Adrenal gland (tissue), 12 donors: ENCODE results near the gene KIFBP. TPM values are rescaled to one million over a fixed set of nuclear protein-coding genes. Genes with fewer than 3 reads are reported as not detected.
A peak's percentile ranks its signal among the peaks of the same experiment; 100 is the strongest.
"Not testable (repeated sequence)": the region's sequence is repeated elsewhere in the genome, so short reads cannot be mapped to it uniquely, and the experiment has no call there.

ENCODE experiments used
- DNase-seq, 7 donors: peaks; one replicate each; pipeline ENCODE4 v3.0.0-alpha.2; 2019 to 2020
- H3K27ac ChIP-seq, 5 donors: fragments of 200-600 bp; sonication (generic) in 4 of 5; 1 replicate in 3 of 5; 2 replicates in 2 of 5; pipeline versions ENCODE4 v1.5.1 to v1.8.0; 2016 to 2020; ENCODE audit warnings: mild to moderate bottlenecking in 1 of 5
- H3K27me3 ChIP-seq: fragments of 200-600 bp; 2 replicates; pipeline ENCODE4 v1.8.0; 2021
- H3K36me3 ChIP-seq, 2 donors: fragments of 200-600 bp; replicated peaks in 1 of 2; 1 replicate in 1 of 2; 2 replicates in 1 of 2; pipeline versions ENCODE4 v1.5.1 to v1.8.0; 2018 to 2022
- H3K4me1 ChIP-seq, 2 donors: fragments of 200-600 bp; replicated peaks in 1 of 2; 1 replicate in 1 of 2; 2 replicates in 1 of 2; pipeline versions ENCODE4 v1.5.1 to v1.8.0; 2018 to 2021
- H3K4me3 ChIP-seq, 4 donors: fragments of 200-600 bp; sonication (generic) in 3 of 4; one replicate each; pipeline ENCODE4 v1.5.1; 2016 to 2018
- H3K9me3 ChIP-seq, 3 donors: fragments of 200-600 bp; sonication (generic) in 1 of 3; replicated peaks in 1 of 3; 1 replicate in 2 of 3; 2 replicates in 1 of 3; pipeline versions ENCODE4 v1.5.1 to v1.8.0; 2016 to 2021
- POLR2A ChIP-seq, 2 donors: fragments of 450-650 bp; IDR thresholded peaks; one replicate each; pipeline ENCODE4 v1.6.1; 2017; ENCODE audit warnings: antibody characterized with exemption in 2 of 2, mild to moderate bottlenecking in 2 of 2, moderate library complexity in 1 of 2
- WGBS, 4 donors: extraction: QIAGEN DNeasy Blood & Tissue Kit in 2 of 4; methylation state at CpG; one replicate each; pipeline versions ENCODE4 v1.1.5 to v1.1.7; 2013 to 2017; 5-methylcytosine and 5-hydroxymethylcytosine counted together
- intact Hi-C, 2 donors: fragments of 100-400 bp; cut with DNase I; formaldehyde crosslinking; loops; one replicate each; pipeline versions ENCODE4 v1.14.1 to v1.15.0; 2022 to 2023
- polyA plus RNA-seq, 3 donors: library from polyadenylated mRNA; stranded (reverse); fragments of 200-250 nt in 2 of 3; fragments of 350-450 nt in 1 of 3; fragmentation: Illumina TruSeq in 1 of 3; extraction: RNeasy Lipid Tissue Mini Kit (QIAGEN cat#74804) in 1 of 3; gene quantifications; one replicate each; pipeline ENCODE4 v1.2.3, GENCODE V29; 2013 to 2014
- total RNA-seq, 9 donors: library from RNA; depleted of rRNA in 4 of 9; stranded (reverse); fragments of >200 nt in 4 of 9; fragments of 120-200 nt in 1 of 9; fragmentation: NEBNext Ultra II Directional in 1 of 9; extraction: Animal tissue kit (Norgen Biotek cat#: 25700) in 1 of 9; gene quantifications; one replicate each; pipeline versions ENCODE4 v1.1.0 to v1.2.4, GENCODE V29; 2013 to 2023
- TF ChIP-seq, protein P1 (sequence below), 6 experiments: fragments of 450-650 bp in 4 of 6; fragments of 200-600 bp in 2 of 6; sonication (generic) in 1 of 6; IDR thresholded peaks; 1 replicate in 5 of 6; 2 replicates in 1 of 6; pipeline versions ENCODE4 v1.5.1 to v1.8.0; 2016 to 2021; ENCODE audit warnings: antibody characterized with exemption in 6 of 6, mild to moderate bottlenecking in 2 of 6, moderate library complexity in 1 of 6
- donor health status: healthy with polysubstance abuse.
- donor health status: Bipolar disorder and iron deficiency.
- donor health status: DM: yes; HTN: yes; CAD: no.
- donor health status: DM: no; HTN: no; CAD: no.
- donor health status: DM: no; HTN: no; CAD: no.
- donor health status: DM: yes; HTN: yes; CAD: no.

Gene KIFBP
- total and polyA plus RNA-seq, 12 donors: 15.1 to 76.2 (median 41.0) TPM

- intact Hi-C loops: loop anchor here in 1 of 2 donors (10.0 kb wide), 1 partner anchor 229 kb away; no protein-coding TSS in a partner anchor
- H3K27ac ChIP-seq: no peak overlapping the region
- H3K36me3 ChIP-seq: peaks cover 0 to 99% of the 10 kb centered on the region in 2 donors
- no peak overlapping the region for H3K4me3 ChIP-seq
- 72 to 85% (median 78%) methylated on average over 5 of the region's 5 CpGs for WGBS, 4 donors
- no peak for TF ChIP-seq POLR2A (IDR thresholded peaks at IDR 0.05)
- TF ChIP-seq, protein P1, sequence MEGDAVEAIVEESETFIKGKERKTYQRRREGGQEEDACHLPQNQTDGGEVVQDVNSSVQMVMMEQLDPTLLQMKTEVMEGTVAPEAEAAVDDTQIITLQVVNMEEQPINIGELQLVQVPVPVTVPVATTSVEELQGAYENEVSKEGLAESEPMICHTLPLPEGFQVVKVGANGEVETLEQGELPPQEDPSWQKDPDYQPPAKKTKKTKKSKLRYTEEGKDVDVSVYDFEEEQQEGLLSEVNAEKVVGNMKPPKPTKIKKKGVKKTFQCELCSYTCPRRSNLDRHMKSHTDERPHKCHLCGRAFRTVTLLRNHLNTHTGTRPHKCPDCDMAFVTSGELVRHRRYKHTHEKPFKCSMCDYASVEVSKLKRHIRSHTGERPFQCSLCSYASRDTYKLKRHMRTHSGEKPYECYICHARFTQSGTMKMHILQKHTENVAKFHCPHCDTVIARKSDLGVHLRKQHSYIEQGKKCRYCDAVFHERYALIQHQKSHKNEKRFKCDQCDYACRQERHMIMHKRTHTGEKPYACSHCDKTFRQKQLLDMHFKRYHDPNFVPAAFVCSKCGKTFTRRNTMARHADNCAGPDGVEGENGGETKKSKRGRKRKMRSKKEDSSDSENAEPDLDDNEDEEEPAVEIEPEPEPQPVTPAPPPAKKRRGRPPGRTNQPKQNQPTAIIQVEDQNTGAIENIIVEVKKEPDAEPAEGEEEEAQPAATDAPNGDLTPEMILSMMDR (IDR thresholded peaks at IDR 0.05): no peak
- H3K27me3 ChIP-seq: no peaks in the 10 kb centered on the region
- DNase-seq: no peak
- H3K4me1 ChIP-seq: no peaks in the 10 kb centered on the region
- no peaks in the 10 kb centered on the region for H3K9me3 ChIP-seq
These were observed 14.6 kb upstream of the KIFBP start for GRCh38 chr10:68973975-68974374.

DNA sequence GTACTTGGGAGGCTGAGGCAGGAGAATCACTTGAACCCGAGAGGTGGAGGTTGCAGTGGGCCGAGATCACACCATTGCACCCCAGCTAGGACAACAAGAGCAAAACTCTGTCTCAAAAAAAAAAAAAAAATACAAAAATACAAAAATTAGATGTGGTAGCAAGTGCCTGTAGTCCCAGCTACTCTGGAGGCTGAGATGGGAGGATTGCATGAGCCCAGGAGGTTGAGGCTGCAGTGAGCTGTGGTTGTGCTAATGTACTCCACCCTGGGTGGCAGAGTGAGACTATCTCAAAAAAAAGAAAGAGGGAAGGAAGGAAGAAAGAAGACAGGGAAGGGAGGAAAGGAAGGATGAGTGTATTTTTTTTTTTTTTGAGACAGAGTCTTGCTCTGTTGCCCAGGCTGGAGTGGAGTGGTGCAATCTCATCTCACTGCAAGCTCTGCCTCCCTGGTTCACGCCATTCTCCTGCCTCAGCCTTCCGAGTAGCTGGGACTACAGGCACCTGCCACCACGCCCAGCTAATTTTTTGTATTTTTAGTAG lies 12.6 kb upstream of the KIFBP start:
- H3K36me3 ChIP-seq: peaks cover 0 to 96% of the 10 kb centered on the region in 2 donors
- intact Hi-C loops: loop anchor here in 1 of 2 donors (10.0 kb wide), 1 partner anchor 231 kb away; no protein-coding TSS in a partner anchor

DNA sequence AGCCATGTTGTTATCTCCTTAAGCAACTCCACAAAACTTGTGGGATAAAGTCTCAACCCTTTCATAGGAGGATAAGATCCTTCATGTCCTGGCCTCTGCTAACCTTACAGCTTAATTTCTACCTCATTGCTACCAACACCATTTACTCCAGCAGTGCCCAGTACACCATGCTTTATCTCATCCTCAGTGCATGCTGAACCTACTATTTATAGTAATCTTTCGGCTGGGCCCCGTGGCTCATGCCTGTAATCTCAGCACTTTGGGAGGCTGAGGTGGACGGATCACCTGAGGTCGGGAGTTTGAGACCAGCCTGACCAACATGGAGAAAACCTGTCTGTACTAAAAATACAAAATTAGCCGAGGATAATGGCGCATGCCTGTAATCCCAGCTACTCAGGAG lies 8.9 kb upstream of the KIFBP start:
- H3K36me3 ChIP-seq: peaks cover 0 to 77% of the 10 kb centered on the region in 2 donors

More for the DNA sequence above, 12.6 kb upstream of the KIFBP start:
- 90 to 98% (median 92%) methylated on average over 5 of the region's 5 CpGs for whole genome bisulfite sequencing, 4 donors
- not testable (repeated sequence) for H3K27ac ChIP-seq, H3K9me3 ChIP-seq, H3K27me3 ChIP-seq, H3K4me1 ChIP-seq, DNase-seq, H3K4me3 ChIP-seq

DNA sequence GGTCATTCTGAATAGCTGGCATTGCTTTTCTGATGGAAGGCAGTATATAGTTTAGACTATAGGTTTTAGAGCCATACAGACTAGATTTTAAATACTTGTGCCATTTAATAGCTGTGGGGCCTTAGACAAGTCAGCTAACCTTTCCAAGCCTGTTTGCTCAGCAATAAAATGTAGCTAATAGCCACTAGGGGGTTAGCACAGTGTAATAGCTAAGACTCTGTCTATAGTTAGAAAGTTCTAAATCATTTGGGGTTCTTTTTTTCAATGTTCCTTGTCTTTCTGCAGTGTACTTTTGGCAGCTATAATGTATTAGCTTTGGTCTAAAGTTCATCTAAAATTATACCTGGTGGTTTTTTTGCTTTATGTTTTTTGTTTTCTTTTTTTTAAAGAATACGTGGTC lies 7.5 kb upstream of the KIFBP start:
- DNase-seq: no peak
- TF ChIP-seq, protein P1 (IDR thresholded peaks at IDR 0.05): peak in 4 of 6 experiments; percentile 10 to 21 (median 11)
- no peak for TF ChIP-seq POLR2A (IDR thresholded peaks at IDR 0.05)
- intact Hi-C loops: no loop called here
- 85 to 100% (median 91%) methylated on average over 1 of the region's 1 CpG for WGBS, 4 donors
- Histone ChIP-seq H3K27ac (no peak overlapping the region), H3K27me3 (no peaks in the 10 kb centered on the region), H3K4me3 (no peak overlapping the region), H3K4me1 (peaks cover 0 to 11% of the 10 kb centered on the region in 2 donors), H3K9me3 (no peaks in the 10 kb centered on the region), H3K36me3 (peaks cover 0 to 70% of the 10 kb centered on the region in 2 donors)

More for the DNA sequence above, 8.9 kb upstream of the KIFBP start:
- intact Hi-C loops: loop anchor here in 1 of 2 donors (10.0 kb wide), 1 partner anchor 235 kb away; no protein-coding TSS in a partner anchor
- not testable (repeated sequence) for H3K4me3 ChIP-seq, H3K9me3 ChIP-seq, H3K27me3 ChIP-seq, DNase-seq, H3K27ac ChIP-seq
- WGBS, 4 donors: 86 to 92% (median 91%) methylated on average over 6 of the region's 6 CpGs
- peaks cover 0 to 11% of the 10 kb centered on the region in 2 donors for H3K4me1 ChIP-seq

GRCh38 chr10:68982389-68982788 lies 6.2 kb upstream of the KIFBP start:
- Histone ChIP-seq H3K4me3 (no peak overlapping the region), H3K27me3 (no peaks in the 10 kb centered on the region), H3K27ac (no peak overlapping the region), H3K36me3 (peaks cover 0 to 58% of the 10 kb centered on the region in 2 donors), H3K9me3 (no peaks in the 10 kb centered on the region), H3K4me1 (peaks cover 0 to 11% of the 10 kb centered on the region in 2 donors)
- DNase-seq: no peak
- intact Hi-C loops: no loop called here
- WGBS, 4 donors: 93 to 94% (median 94%) methylated on average over 11 of the region's 11 CpGs
- TF ChIP-seq, protein P1 (IDR thresholded peaks at IDR 0.05): no peak
- no peak for TF ChIP-seq POLR2A (IDR thresholded peaks at IDR 0.05)
